Tongue (tissue), 2 donors: ENCODE data around the gene FAM180A. TPM values are rescaled to one million over a fixed set of nuclear protein-coding genes. Genes with fewer than 3 reads are reported as not detected.

Source experiments
- DNase-seq: peaks from one replicate; pipeline ENCODE4 v3.0.0-alpha.2; 2015
- total RNA-seq: library from RNA; depleted of rRNA; stranded (reverse); fragments of >200 nt; gene quantifications from one replicate; pipeline ENCODE4 v1.2.3, GENCODE V29; 2014

FAM180A gene
- total RNA-seq, 1 donor from 2014 or later, result 1.4 TPM

DNA sequence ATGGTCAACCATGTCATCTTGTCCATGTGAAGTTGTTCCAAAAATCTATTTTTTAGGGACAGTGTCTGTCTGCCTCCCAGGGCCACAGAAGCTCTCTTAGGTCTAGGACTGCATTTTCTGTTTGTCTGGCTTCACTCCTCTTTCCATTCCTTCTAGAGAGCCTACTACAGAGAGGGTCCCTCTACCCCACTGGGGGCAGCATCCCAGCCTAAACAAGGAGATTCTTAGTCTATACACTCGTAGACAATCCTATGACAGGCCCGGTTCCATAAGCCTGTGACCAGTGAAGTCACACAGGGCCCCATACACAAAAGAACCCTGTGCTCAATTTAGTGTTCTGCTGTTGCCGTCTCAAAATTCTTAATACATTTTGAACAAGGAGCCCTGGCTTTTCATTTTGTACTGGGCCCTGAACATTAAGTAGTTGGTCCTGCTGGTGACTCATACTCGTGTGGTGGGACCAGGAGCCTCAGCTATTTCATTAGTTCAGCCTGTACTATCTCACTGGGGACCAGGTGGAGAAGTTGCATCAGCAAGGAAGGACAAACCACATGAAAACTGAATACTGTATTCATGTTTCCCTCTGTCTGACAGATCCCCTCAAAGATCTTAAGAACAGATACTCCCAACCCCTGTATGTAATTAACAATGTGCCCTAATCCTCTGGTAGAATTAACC, 23.5 kb upstream of the FAM180A start:
- no peak for DNase-seq

DNA sequence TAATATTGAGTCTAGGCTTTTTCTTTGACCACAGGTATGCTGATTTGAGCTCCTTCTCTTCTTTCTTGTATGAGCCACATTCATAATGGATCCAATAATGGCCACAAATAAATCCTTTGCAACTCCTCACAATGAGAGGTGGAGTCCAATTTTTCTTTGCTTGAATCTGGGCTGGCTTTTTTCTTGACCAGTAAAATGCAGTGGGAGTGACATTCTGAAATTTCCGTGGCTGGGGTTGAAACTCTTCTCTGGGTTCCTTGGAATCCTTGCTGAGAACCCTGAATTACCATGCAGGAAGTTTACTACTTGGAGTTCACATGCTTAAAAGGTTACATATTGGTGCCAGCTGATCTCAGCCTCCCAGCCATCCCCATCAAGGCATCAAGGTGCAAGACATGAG, 22.4 kb upstream of the FAM180A start:
- DNase-seq, result no peak

DNA sequence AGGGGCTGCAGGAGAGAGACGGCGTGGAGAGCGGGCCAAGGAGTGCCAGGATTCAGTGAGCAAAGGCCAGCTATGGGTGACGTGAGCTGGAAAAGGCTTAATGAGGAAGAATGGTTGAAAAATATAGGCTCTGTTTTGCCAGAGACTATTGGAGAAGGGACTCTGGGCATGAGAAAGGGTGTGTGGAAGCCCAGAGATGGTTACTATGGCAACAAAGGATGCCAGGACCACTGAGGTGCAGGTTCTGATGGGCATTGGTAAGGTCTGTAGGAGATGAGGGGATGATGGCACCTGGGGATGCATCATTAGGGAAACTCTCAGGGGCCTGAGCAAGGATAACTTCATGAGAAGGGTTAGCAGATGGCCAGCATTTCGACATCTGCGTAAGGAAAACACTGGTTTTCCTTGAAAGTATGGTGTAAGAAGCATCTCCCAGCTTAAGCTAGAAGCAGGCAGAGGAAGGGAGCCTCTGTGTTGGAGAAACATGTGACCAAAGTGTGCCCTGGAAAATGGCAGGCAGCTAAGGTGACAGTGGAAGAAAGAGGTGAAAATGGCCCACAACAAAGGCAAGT, 21.6 kb upstream of the FAM180A start:
- DNase-seq, result no peak

DNA sequence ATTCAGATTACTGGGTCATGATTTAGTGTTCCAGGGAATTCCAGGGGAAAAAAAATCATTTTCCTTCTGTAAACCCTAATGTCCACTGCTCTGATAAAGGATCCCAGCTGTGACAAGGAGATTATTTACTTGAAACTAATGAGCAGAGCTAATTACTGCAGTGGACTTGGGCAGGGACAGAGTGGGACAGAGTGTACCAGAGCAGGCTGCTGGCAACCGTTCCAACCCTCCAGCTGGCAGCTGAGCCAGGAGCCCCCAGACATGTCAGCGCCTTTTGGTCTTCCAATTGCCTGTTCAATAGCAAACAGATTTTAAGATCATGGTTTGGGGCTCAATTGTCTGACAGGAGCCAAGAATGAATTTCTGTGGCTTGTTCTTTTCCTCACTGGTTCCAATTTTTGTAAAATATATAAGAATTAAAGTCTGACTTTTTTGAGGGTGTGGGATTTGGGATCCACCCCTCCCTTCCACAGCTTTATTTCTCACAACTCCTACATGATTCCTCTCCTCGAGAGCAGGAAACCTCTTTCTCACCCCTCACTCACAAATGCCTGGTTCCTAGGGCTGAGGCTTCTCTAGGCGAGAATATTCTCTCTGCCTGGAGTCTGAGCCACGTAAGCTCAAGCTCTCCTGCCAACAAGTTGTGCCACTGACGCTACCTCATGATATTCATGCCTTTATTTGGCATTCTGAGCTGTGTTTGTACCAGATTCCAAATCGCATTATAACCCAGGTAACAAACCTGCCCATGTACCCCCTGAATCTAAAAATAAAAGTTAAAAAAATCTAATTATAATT, 20.6 kb upstream of the FAM180A start:
- DNase-seq, result peak; percentile 82

DNA sequence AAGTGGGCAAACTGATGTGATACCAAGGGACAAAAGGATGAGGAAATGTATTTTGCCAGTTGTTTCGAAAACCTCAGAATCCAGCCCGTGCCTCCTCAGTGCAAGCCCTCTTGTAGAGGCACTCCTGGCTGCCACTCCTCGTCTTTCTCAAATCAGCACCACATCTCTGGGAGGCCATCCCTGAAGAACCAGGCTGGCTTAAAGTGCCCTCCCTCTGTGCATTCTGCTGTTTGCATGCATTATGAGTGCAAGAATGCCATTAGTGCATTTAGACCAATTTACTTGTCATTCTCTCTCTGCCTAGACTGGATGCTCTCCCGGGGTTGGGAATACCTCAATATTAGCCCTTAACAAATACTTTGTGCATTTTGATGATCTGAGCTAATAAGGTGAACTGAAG, 19.9 kb upstream of the FAM180A start:
- DNase-seq, result no peak

DNA sequence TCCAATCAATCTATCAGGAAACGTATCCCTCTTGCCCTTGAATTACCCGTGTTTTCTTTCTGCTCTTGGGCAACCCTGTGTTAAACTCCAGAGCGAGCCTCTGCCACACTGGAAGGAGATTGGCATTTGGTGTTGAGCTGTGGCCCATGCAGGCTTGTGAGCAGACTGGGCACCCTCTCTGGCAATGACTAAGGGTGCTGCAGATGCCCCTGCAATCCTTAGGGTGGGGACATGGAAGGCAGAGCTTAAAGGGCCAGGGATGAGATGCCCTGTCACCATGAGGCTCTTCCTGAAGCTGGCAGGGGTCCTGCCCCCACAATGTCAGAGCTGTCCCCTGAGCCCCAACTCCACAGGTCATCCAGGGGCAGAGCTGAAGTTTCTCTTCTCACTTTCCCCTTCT, 19.5 kb upstream of the FAM180A start:
- DNase-seq, result no peak

DNA sequence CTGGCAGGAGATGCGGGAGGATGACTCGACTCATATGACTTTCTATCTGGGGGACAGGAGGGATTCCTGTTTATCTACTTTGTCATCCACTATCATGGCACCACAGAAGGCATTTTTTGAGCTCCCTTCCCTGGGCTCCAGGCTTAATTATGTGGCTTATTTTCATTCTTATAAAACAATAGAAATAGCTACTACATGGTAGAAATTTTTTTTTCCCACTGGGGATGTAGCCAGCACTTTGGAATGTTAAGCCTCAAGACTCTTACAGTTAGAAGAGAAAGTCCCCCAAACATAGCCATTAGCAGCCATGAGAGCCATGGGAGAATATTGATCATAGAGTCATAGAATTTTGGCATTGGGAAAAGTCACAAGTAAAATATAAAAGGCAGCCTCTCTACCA, 14.6 kb upstream of the FAM180A start:
- no peak for DNase-seq

DNA sequence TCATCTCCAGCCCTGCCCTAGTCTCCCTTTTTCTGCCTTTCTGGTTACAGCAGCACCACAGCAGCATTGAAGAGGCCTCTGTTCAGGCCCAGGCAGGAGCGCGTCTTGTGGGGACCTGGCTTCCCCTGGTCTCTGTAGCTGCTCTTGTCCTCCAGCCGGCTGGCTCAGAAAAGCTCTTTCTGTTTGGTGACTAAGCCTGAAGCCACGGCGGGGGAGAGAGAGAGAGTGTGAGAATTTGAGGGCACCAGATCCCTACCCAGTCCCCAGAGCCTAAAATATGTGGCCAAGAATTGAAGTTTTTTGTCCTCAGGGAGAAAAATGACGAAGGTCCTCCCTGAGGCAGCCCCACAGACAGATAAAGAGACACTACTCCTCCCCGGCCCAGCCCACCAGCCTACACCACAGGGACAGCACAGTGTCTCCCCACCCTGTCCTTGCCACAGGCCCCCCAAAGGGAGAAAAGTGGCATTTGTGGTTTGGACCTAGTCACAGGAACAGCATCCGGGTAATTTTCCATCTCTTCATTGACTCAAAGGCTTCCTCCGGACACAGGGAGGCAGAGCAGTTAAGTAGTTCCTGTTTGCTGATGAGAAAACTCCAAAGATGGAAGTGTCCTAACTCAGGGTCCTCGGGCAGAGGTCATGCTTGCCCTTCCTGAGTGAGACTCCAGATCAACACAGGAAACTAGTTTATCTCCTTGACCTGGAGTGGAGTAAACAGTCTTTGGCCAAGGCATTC, 13.3 kb upstream of the FAM180A start:
- DNase-seq, result no peak

DNA sequence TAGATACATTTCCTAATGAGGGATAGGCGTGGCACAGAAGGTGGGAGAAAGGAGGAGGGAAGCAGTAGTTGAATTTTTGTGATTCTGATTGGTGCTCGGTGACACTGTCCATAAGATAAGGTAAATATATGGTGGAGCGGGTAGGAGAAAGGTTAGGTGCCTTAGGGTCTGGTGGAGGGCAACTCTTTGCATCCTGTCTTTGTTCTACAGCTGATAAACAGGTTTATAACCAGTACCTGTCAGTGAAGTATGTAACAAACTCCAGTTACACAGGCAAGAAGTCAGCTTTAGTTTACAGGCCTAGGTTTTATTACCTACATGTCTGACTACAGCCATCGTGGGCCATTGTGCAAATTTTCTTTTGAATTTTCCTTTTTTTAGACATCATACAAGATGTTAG, 10.9 kb upstream of the FAM180A start:
- DNase-seq, result no peak

DNA sequence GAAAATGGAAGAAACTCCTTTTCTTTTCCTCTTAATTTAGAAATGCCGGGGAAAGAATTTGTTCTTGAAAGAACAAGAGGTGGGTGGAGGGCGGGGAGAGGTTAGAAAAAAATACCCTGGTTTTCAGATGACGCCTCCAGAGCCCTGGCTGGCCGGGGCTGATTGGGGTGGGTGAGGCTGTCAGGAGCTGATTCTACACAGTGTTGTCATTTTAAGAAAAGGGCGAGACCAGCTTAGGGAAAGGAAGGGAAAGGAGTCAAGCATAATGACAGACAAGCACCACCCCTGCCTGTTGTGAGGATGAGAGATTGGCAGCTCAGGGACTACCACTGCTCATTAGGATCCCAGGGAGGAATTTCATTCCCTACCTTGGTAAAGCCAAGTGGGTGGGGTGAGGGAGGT, 9.9 kb upstream of the FAM180A start:
- no peak for DNase-seq

DNA sequence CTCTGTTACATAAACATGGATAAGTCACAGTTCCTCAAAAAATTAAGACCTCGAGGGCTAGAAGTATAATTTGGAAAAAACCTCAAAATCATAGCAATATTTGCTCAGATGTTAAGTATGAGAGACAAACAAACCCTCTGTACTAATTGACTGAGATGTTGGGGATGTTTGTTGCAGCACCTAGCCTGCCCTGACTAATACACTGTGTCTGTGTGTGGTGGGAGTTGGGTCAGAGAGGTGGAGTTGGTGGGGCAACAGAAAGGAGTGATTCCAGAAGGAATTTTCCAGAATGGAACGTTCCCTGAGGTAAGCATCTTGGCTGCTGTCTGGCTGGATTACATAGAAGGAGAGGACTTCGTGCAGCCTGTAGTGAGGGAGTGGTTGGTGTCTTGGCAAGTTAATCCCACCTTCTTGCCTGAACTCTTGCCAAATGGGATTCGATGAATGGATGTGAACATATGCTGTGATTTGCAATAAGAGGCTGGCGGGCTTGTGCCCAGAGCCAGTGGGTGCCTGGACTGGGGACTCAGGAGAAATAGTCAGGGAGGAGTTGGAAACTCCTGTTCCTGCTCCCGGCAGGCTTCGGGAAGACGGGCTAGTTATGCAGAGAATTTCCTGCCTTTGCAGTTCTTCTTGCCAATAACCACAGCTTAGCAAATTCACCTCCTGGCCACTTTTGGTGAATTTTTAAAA, 9.3 kb upstream of the FAM180A start:
- DNase-seq, result no peak

DNA sequence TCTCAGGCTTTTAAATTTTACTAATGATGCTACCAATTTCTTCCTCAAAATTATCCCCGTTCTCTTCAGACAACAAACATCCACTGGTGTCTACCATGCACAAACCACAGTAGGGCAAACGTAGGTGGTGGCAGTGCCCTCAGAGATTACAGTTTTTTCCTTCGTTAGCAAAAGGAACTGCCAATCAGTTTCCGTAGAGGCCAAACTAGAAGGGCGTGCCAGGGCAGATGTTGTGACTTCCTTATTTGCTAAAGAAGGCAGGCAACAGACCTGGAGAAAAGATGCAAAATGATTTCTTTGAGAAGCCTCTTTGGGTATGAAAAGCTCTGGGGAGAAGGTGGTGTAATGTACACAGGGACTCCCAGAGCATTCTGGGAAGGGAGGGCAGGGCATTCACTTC, 7.6 kb upstream of the FAM180A start:
- DNase-seq, result no peak

DNA sequence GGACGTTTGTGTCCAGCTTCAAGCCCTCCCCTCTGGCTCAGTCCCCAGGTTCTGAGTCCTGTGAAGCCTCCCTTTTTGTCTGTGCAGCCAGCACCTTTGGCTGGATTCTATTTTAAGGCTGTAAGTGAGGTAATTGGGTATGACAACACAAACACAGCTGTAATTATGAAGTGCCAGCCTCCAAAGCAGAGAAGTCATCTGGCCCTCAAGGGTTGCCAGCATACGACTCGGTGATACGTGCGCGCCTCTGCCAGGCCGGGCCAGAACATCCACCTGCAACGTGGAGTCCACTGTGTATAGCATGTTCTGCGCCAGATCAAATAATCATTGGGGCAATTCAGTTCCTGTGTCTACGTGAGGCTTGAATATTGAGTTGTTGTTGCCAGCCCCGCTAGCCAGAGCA, 6.7 kb upstream of the FAM180A start:
- peak; percentile 77 for DNase-seq

DNA sequence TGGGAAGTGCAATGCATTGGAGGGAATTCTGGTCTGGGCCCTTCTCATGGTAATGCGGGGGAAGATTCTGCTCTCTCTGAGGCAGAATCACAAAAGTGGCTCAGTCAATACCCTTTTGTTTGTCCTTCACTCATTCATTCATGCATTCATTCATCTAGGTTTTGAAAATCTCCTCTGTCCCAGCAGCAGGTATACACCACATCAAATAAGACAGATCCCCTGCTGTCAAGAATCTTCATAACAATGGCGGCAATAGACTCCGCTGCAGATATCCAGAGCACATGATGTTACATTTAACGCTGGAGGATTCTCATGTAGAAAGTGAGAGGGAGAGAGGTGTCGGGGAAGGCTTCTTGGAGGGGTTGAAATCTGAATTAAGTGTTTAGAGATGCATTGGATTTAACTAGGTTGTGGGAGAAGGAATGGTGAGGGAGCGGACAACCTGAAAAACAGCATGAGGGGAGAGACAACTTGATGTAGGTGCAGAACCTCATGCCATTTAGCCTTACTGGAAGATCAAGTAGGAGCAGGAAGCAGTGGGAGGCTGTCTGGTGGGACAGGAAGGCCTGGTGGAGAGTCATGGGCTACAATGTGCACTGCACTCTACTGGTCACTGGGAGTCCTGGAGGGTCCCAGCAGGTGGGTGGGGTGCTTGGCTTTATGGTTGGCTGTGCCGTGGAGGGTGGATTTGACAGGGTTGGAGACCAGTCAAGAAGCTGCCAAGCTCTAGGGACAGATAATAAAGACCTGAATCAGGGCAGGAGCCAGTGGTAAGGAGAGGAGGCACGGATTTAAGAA, 5.2 kb upstream of the FAM180A start:
- DNase-seq, result no peak

DNA sequence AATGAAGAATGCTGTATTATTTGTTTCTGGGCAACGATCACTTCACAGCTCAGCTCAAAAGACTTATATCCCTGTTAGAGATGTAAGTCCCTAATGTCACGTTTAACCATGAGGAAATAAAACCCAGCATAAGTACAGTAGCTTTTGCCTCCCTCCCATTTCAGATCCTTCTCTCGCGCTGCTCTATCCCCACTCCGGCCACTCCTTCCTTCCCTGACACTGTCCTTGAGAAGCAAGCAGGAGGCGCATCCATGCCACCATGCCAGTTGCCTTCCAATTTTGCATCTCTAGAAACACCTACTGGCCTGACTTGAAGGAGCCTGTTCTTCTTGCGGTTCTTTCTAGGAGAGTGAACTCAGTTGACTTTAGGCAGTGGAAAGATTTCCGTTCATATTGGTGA, 1.2 kb downstream of the FAM180A start:
- no peak for DNase-seq

DNA sequence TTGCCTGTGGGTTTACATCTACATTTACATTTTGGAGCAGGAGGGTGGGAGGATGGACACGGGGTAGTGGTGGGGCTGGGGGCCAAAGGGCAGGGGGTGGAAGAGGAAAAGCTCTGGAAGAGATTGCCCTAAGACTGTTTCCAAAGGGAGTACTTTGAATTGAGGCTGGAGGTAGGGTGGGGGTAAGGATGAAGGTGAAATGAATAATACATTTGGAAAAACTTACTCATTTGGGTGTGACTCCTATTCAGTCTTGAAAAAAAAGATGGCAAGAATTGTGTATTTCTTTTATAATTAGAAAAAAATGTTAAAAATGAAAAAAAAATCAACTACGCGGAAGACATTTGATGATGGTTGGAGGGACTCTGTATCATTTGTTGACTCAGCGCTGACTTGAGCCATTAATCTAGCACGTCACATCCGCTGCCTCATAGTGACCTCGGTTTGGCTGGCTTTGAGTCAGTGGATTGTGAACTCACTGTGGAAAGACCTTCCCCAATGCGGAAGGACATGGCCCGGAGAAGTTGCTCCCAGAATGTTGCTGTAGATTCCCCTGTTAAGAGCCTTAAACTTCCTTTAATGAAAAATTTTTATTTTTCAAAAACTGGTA, 2.8 kb downstream of the FAM180A start:
- DNase-seq, result no peak

DNA sequence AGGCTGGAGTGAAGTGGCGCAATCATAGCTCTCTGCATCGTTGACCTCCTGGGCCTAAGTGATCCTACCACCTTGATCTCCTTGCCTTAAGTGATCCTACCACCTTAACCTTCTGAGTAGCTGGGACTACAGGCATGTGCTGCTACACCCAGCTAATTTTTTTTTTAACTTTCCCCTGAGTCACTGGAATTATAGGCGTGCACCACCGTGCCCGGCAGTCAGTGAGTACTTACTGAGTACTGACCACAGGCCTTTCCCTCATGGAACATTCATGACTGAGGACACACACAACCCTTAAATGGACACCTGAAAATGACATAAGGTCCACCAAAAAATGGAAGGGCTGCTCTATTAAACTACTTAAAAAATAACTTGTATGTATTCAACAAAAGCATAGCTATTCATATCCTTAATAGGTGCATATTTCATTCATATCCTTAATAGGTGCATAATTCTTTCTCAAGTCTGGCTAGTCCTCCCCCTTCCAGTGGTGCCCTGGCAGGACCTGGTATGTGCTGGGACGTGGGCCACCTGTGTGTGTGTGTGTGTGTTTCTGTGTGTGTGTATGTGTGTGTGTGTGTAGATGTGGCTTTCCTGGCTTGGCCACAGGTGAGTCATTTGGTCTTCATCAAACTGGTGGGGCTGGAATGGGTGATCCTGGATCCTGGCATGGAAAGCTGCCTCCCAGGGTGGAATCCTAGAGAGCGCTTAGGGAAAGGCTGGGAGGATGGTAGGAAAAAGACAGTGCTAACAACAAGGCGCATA, 3.5 kb downstream of the FAM180A start:
- DNase-seq, result no peak

DNA sequence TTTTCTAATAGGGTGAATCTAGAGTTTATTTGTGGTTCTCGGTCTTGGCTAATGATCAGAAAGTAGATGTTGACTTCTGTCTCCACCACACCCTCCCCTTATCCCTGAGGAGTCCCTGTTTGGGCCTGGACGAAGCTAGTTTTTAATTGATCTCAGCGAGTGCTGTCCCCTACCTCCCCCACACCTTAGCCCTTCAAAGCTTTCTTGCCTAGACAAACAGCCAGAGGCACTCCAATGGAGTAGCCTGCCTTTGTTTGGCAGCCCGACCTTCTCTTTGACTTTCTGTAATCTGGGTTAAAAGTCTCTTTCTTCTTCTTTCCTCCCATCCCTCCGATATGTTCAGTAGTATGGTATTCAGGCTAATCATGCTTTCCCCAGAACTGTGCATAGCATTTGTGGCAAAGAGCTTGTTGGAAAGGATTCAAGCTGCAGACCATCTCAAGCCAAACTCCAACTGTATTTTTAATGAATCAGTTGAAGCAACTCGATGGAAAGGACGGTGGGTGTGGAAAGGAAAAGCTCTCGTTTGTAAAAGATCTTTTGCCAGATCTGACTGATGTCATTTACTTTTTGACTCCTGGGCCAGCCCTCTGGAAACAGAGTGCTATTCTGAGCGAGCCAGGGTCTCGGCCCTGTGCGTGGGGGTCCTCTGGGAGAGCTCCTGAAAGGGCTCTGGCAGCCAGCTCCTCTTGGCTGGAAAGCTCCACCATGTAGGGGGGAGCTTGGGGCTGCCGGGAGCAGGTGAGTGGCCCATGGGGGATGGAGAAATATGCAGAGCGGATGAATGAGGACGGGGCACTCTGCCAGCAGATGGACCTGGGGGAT, 4.5 kb downstream of the FAM180A start:
- peak; percentile 56 for DNase-seq

DNA sequence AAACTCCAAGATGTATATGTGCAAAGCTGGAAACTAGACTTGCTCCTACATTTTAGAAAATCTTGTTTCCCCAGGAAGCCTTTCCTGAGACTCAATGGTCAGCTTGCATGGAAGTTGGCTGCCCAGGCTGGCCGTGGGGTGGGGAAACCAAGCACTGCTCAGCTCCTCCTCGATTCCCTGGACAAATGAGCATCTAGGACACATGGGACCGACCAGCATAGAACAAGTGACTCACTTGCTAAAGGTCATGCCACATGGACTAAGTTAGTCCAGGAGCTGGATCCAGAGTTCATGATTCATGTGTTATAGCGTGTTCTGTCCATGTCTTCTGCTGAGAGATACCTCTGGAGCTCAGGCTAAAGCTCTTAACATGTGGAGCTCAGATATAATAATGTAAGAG, 6.2 kb downstream of the FAM180A start:
- no peak for DNase-seq
